ENCODE measurements around the gene FAM120B. TPM values are rescaled to one million over a fixed set of nuclear protein-coding genes. Genes with fewer than 3 reads are reported as not detected.
"Not testable (repeated sequence)": the region's sequence is repeated elsewhere in the genome, so short reads cannot be mapped to it uniquely, and the experiment has no call there.

FAM120B gene
- total RNA-seq, 1 experiment from 2014 or later = 23.4 TPM

GRCh38 chr6:170264086-170264485 lies 42.5 kb upstream of the FAM120B start:
- Mint-ChIP-seq H3K36me3 (ENCODE audit: insufficient read depth, unreplicated experiment) (no peaks in the 10 kb centered on the region), H3K27me3 (ENCODE audit: insufficient read depth, unreplicated experiment) (no peaks in the 10 kb centered on the region), H3K27ac (ENCODE audit: low read depth, unreplicated experiment) (no peak overlapping the region), H3K4me3 (ENCODE audit: unreplicated experiment) (no peak overlapping the region), H3K9me3 (ENCODE audit: unreplicated experiment) (no peaks in the 10 kb centered on the region), H3K4me1 (ENCODE audit: insufficient read depth, unreplicated experiment) (no peaks in the 10 kb centered on the region)
- intact Hi-C loops (cut with micrococcal nuclease) = no loop called here
- ChIA-PET POLR2A (no interaction called here), CTCF (no interaction called here)
- no peak for TF ChIP-seq CTCF (IDR thresholded peaks at IDR 0.05; ENCODE audit: unreplicated experiment)
- no TSS peak for BruUV-seq (replicated peaks)
- no peak for DNase-seq (ENCODE audit: unreplicated experiment)

DNA sequence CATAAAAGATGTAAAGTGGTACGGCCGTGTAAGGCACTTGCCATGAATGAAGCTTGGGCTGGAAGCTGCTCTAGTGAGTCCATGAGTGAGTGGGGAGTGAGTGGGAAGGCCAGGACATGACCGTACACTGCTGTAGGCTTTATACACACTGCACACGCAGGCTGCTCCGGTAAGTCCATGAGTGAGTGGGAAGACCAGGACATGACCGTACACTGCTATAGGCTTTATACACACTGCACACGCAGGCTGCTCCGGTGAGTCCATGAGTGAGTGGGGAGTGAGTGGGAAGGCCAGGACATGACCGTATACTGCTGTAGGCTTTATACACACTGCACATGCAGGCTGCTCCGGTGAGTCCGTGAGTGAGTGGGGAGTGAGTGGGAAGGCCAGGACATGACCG lies 41.9 kb upstream of the FAM120B start:
- H3K9me3 Mint-ChIP-seq (ENCODE audit: unreplicated experiment); BruUV-seq (replicated peaks); CTCF ChIA-PET; H3K4me1 Mint-ChIP-seq (ENCODE audit: insufficient read depth, unreplicated experiment); H3K36me3 Mint-ChIP-seq (ENCODE audit: insufficient read depth, unreplicated experiment); H3K4me3 Mint-ChIP-seq (ENCODE audit: unreplicated experiment); H3K27me3 Mint-ChIP-seq (ENCODE audit: insufficient read depth, unreplicated experiment); POLR2A ChIA-PET; H3K27ac Mint-ChIP-seq (ENCODE audit: low read depth, unreplicated experiment); intact Hi-C loops (cut with micrococcal nuclease); DNase-seq (ENCODE audit: unreplicated experiment): not testable (repeated sequence)

DNA sequence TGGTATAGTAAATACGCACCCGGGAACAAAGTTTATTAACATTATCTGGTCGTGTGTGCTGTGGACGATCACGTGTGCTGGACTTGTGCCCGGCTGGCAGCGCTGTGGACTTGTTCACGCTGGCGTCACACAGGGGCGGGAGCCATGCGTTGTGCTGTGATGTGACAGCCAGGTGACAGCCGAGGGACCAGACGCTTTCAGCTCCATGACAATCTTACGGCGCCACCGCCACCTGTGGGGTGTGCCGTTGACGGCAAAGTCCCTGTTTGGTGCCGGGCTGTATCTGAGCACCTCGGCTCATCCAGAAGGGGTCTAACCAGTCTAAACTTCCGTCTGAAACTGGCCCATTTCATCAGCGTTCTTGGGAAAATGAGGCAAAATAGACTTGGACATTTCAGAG lies 40.9 kb upstream of the FAM120B start:
- Mint-ChIP-seq H3K36me3 (ENCODE audit: insufficient read depth, unreplicated experiment) (no peaks in the 10 kb centered on the region), H3K4me3 (ENCODE audit: unreplicated experiment) (no peak overlapping the region), H3K9me3 (ENCODE audit: unreplicated experiment) (no peaks in the 10 kb centered on the region), H3K27me3 (ENCODE audit: insufficient read depth, unreplicated experiment) (no peaks in the 10 kb centered on the region), H3K27ac (ENCODE audit: low read depth, unreplicated experiment) (no peak overlapping the region), H3K4me1 (ENCODE audit: insufficient read depth, unreplicated experiment) (no peaks in the 10 kb centered on the region)
- TF ChIP-seq CTCF (IDR thresholded peaks at IDR 0.05; ENCODE audit: unreplicated experiment) = no peak
- POLR2A ChIA-PET = no interaction called here
- CTCF ChIA-PET = no interaction called here
- no peak for DNase-seq (ENCODE audit: unreplicated experiment)
- no TSS peak for BruUV-seq (replicated peaks)
- intact Hi-C loops (cut with micrococcal nuclease) = no loop called here

- Mint-ChIP-seq H3K27me3 (ENCODE audit: insufficient read depth, unreplicated experiment) (peaks cover 4% of the 10 kb centered on the region), H3K36me3 (ENCODE audit: insufficient read depth, unreplicated experiment) (no peaks in the 10 kb centered on the region), H3K9me3 (ENCODE audit: unreplicated experiment) (no peaks in the 10 kb centered on the region), H3K27ac (ENCODE audit: low read depth, unreplicated experiment) (no peak overlapping the region), H3K4me3 (ENCODE audit: unreplicated experiment) (no peak overlapping the region), H3K4me1 (ENCODE audit: insufficient read depth, unreplicated experiment) (no peaks in the 10 kb centered on the region)
- TF ChIP-seq CTCF (IDR thresholded peaks at IDR 0.05; ENCODE audit: unreplicated experiment) = no peak
- DNase-seq (ENCODE audit: unreplicated experiment) = no peak
- intact Hi-C loops (cut with micrococcal nuclease) = no loop called here
- POLR2A ChIA-PET = interaction anchor here (0.5 to 0.6 kb wide), 2 partner anchors 159 to 183 kb away, joined by 3 read pairs; no protein-coding TSS in a partner anchor
- no TSS peak for BruUV-seq (replicated peaks)
- CTCF ChIA-PET = no interaction called here
Measured at GRCh38 chr6:170266061-170266825, 40.3 kb upstream of the FAM120B start.
